WTC11 (cell line): ENCODE data around the gene NPW. TPM values are rescaled to one million over a fixed set of nuclear protein-coding genes. Genes with fewer than 3 reads are reported as not detected.

ENCODE experiments used
- ATAC-seq: fragments of 200-7000 bp; cut with Tn5 transposase; 2 replicates; pipeline ENCODE4 v1.10.0; 2021; ENCODE audit warnings: mild to moderate bottlenecking, moderate library complexity
- CTCF ChIA-PET: fragments of 300-600 bp; sonication (Branson Sonifier 250); formaldehyde crosslinking; loops from one replicate; lab custom pipeline; 2021; ENCODE audit warnings: antibody characterized with exemption; lab: Charles Lee
- POLR2A ChIA-PET: fragments of 350-600 bp; sonication (Branson Sonifier 250); formaldehyde crosslinking; loops from one replicate; lab custom pipeline; 2021; ENCODE audit warnings: antibody characterized with exemption; lab: Charles Lee
- DNase-seq: peaks from one replicate; pipeline ENCODE4 v3.0.0; 2021; ENCODE audit warnings: low spot score
- H3K27ac Mint-ChIP-seq: 2 replicates; pipeline ENCODE4 v1.8.0; 2021; ENCODE audit warnings: mixed read lengths
- H3K27me3 Mint-ChIP-seq: 2 replicates; pipeline ENCODE4 v1.8.0; 2021; ENCODE audit warnings: low read depth, mild to moderate bottlenecking, moderate library complexity, mixed read lengths
- H3K36me3 Mint-ChIP-seq: 2 replicates; pipeline ENCODE4 v1.8.0; 2021; ENCODE audit warnings: mixed read lengths
- H3K4me1 Mint-ChIP-seq: 2 replicates; pipeline ENCODE4 v1.8.0; 2022; ENCODE audit warnings: mixed read lengths
- H3K4me3 Mint-ChIP-seq: 2 replicates; pipeline ENCODE4 v1.8.0; 2021; ENCODE audit warnings: mild to moderate bottlenecking, moderate library complexity, mixed read lengths
- H3K9me3 Mint-ChIP-seq: 2 replicates; pipeline ENCODE4 v1.8.0; 2021; ENCODE audit warnings: mixed read lengths
- FOXP1 ChIP-seq: sonication (generic); formaldehyde crosslinking; IDR thresholded peaks from 2 replicates; pipeline ENCODE4 v1.8.0; 2022; ENCODE audit warnings: missing genetic modification reagents, mild to moderate bottlenecking, moderate library complexity, borderline replicate concordance
- GRHL2 ChIP-seq: fragments of 250-450 bp; sonication (Bioruptor Pico); IDR thresholded peaks from 2 replicates; pipeline ENCODE4 v1.8.0; 2022; ENCODE audit warnings: mild to moderate bottlenecking, moderate library complexity; ENCODE audit not compliant: insufficient replicate concordance, severe bottlenecking
- HMGA2 ChIP-seq: fragments of 250-450 bp; sonication (Bioruptor Pico); IDR thresholded peaks from 2 replicates; pipeline ENCODE4 v1.4.0; 2021; ENCODE audit warnings: mild to moderate bottlenecking, moderate library complexity
- KAT7 ChIP-seq: sonication (generic); formaldehyde crosslinking; IDR thresholded peaks from 2 replicates; pipeline ENCODE4 v1.8.1; 2023; ENCODE audit warnings: missing genetic modification reagents, mild to moderate bottlenecking, borderline replicate concordance
- NFE2L1 ChIP-seq: sonication (generic); formaldehyde crosslinking; IDR thresholded peaks from 2 replicates; pipeline ENCODE4 v1.8.1; 2023; ENCODE audit warnings: missing genetic modification reagents
- RORB ChIP-seq: fragments of 250-450 bp; sonication (Bioruptor Pico); IDR thresholded peaks from 2 replicates; pipeline ENCODE4 v1.9.0; 2021; ENCODE audit warnings: mild to moderate bottlenecking
- ZNF219 ChIP-seq: sonication (generic); formaldehyde crosslinking; IDR thresholded peaks from 2 replicates; pipeline ENCODE4 v1.8.0; 2023; ENCODE audit warnings: missing genetic modification reagents, mild to moderate bottlenecking, borderline replicate concordance
- ZNF416 ChIP-seq: fragments of 250-450 bp; sonication (Bioruptor Pico); IDR thresholded peaks from 2 replicates; pipeline ENCODE4 v1.9.0; 2021; ENCODE audit warnings: mild to moderate bottlenecking, inconsistent platforms
- total RNA-seq: library from RNA; stranded (reverse); gene quantifications from 3 replicates; pipeline ENCODE4 v1.2.3, GENCODE V29; 2021
- TF ChIP-seq, protein P1 (sequence below): sonication (generic); formaldehyde crosslinking; IDR thresholded peaks from 2 replicates; pipeline ENCODE4 v1.8.1; 2023; ENCODE audit warnings: mild to moderate bottlenecking, missing genetic modification reagents
- TF ChIP-seq, protein P2 (sequence below): fragments of 250-450 bp; sonication (Bioruptor Pico); IDR thresholded peaks from 2 replicates; pipeline ENCODE4 v1.9.0; 2021; ENCODE audit warnings: mild to moderate bottlenecking, borderline replicate concordance
- TF ChIP-seq, protein P3 (sequence below): fragments of 250-450 bp; sonication (Bioruptor Pico); IDR thresholded peaks from 2 replicates; pipeline ENCODE4 v1.9.0; 2021; ENCODE audit warnings: mild to moderate bottlenecking
- TF ChIP-seq, protein P4 (sequence below): sonication (generic); formaldehyde crosslinking; IDR thresholded peaks from 2 replicates; pipeline ENCODE4 v1.8.1; 2023; ENCODE audit warnings: mild to moderate bottlenecking, missing genetic modification reagents
- TF ChIP-seq, protein P5 (sequence below): sonication (generic); formaldehyde crosslinking; IDR thresholded peaks from 2 replicates; pipeline ENCODE4 v1.8.0; 2023; ENCODE audit warnings: missing genetic modification reagents, mild to moderate bottlenecking, borderline replicate concordance
- TF ChIP-seq, protein P6 (sequence below): sonication (generic); formaldehyde crosslinking; IDR thresholded peaks from 2 replicates; pipeline ENCODE4 v1.8.1; 2023; ENCODE audit warnings: mild to moderate bottlenecking, missing genetic modification reagents, moderate library complexity

The NPW gene
- total RNA-seq, 1 experiment from 2014 or later = 15.2 TPM

DNA sequence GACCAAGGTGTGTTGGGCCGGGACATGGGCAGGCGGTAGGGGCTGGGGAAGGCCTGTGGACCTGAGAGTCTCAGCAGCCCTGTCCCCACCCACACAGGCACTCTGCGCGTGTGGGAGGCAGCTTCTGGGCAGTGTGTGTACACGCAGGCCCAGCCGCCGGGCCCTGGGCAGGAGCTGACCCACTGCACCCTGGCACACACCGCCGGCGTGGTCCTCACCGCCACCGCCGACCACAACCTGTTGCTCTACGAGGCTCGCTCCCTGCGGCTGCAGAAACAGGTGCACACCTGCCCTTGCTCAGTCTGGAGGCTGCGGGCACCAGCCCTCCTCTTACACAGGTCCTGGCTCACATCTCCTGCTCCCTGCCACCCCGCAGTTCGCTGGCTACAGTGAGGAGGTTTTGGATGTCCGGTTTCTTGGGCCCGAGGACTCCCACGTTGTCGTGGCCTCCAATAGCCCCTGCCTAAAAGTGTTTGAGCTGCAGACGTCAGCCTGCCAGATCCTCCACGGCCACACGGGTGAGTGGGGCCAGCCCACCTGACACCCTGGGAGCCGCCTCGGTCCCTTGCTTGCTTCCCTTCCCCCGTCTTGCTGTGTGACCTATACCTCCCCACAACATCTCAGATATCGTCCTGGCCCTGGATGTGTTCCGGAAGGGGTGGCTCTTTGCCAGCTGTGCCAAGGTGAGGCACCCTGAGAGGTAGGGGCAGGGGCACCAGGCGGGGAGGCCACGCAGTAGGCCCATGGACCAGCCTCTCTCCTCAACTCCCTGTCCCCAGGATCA lies 44.0 kb upstream of the NPW start:
- Mint-ChIP-seq H3K27me3 (peaks cover 11% of the 10 kb centered on the region), H3K4me1 (peaks cover 18% of the 10 kb centered on the region), H3K27ac (no peak overlapping the region), H3K36me3 (peaks cover 10% of the 10 kb centered on the region), H3K4me3 (no peak overlapping the region), H3K9me3 (no peaks in the 10 kb centered on the region)
- POLR2A ChIA-PET = no interaction called here
- no peak for DNase-seq
- CTCF ChIA-PET = no interaction called here
- ATAC-seq = no peak
- no peak for TF ChIP-seq NFE2L1
- TF ChIP-seq, protein P1, sequence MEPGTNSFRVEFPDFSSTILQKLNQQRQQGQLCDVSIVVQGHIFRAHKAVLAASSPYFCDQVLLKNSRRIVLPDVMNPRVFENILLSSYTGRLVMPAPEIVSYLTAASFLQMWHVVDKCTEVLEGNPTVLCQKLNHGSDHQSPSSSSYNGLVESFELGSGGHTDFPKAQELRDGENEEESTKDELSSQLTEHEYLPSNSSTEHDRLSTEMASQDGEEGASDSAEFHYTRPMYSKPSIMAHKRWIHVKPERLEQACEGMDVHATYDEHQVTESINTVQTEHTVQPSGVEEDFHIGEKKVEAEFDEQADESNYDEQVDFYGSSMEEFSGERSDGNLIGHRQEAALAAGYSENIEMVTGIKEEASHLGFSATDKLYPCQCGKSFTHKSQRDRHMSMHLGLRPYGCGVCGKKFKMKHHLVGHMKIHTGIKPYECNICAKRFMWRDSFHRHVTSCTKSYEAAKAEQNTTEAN = no peak
- TF ChIP-seq, protein P2, sequence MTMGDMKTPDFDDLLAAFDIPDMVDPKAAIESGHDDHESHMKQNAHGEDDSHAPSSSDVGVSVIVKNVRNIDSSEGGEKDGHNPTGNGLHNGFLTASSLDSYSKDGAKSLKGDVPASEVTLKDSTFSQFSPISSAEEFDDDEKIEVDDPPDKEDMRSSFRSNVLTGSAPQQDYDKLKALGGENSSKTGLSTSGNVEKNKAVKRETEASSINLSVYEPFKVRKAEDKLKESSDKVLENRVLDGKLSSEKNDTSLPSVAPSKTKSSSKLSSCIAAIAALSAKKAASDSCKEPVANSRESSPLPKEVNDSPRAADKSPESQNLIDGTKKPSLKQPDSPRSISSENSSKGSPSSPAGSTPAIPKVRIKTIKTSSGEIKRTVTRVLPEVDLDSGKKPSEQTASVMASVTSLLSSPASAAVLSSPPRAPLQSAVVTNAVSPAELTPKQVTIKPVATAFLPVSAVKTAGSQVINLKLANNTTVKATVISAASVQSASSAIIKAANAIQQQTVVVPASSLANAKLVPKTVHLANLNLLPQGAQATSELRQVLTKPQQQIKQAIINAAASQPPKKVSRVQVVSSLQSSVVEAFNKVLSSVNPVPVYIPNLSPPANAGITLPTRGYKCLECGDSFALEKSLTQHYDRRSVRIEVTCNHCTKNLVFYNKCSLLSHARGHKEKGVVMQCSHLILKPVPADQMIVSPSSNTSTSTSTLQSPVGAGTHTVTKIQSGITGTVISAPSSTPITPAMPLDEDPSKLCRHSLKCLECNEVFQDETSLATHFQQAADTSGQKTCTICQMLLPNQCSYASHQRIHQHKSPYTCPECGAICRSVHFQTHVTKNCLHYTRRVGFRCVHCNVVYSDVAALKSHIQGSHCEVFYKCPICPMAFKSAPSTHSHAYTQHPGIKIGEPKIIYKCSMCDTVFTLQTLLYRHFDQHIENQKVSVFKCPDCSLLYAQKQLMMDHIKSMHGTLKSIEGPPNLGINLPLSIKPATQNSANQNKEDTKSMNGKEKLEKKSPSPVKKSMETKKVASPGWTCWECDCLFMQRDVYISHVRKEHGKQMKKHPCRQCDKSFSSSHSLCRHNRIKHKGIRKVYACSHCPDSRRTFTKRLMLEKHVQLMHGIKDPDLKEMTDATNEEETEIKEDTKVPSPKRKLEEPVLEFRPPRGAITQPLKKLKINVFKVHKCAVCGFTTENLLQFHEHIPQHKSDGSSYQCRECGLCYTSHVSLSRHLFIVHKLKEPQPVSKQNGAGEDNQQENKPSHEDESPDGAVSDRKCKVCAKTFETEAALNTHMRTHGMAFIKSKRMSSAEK (CRISPR knock-in tag) = no peak
- no peak for TF ChIP-seq HMGA2 (CRISPR knock-in tag)
- TF ChIP-seq, protein P3, sequence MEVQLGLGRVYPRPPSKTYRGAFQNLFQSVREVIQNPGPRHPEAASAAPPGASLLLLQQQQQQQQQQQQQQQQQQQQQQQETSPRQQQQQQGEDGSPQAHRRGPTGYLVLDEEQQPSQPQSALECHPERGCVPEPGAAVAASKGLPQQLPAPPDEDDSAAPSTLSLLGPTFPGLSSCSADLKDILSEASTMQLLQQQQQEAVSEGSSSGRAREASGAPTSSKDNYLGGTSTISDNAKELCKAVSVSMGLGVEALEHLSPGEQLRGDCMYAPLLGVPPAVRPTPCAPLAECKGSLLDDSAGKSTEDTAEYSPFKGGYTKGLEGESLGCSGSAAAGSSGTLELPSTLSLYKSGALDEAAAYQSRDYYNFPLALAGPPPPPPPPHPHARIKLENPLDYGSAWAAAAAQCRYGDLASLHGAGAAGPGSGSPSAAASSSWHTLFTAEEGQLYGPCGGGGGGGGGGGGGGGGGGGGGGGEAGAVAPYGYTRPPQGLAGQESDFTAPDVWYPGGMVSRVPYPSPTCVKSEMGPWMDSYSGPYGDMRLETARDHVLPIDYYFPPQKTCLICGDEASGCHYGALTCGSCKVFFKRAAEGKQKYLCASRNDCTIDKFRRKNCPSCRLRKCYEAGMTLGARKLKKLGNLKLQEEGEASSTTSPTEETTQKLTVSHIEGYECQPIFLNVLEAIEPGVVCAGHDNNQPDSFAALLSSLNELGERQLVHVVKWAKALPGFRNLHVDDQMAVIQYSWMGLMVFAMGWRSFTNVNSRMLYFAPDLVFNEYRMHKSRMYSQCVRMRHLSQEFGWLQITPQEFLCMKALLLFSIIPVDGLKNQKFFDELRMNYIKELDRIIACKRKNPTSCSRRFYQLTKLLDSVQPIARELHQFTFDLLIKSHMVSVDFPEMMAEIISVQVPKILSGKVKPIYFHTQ (CRISPR knock-in tag) = no peak
- TF ChIP-seq RORB = no peak
- no peak for TF ChIP-seq KAT7 (CRISPR knock-in tag)
- TF ChIP-seq ZNF219 (CRISPR knock-in tag) = no peak
- no peak for TF ChIP-seq GRHL2 (CRISPR knock-in tag)
- TF ChIP-seq, protein P4, sequence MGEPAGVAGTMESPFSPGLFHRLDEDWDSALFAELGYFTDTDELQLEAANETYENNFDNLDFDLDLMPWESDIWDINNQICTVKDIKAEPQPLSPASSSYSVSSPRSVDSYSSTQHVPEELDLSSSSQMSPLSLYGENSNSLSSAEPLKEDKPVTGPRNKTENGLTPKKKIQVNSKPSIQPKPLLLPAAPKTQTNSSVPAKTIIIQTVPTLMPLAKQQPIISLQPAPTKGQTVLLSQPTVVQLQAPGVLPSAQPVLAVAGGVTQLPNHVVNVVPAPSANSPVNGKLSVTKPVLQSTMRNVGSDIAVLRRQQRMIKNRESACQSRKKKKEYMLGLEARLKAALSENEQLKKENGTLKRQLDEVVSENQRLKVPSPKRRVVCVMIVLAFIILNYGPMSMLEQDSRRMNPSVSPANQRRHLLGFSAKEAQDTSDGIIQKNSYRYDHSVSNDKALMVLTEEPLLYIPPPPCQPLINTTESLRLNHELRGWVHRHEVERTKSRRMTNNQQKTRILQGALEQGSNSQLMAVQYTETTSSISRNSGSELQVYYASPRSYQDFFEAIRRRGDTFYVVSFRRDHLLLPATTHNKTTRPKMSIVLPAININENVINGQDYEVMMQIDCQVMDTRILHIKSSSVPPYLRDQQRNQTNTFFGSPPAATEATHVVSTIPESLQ (CRISPR knock-in tag) = no peak
- no peak for TF ChIP-seq ZNF416 (CRISPR knock-in tag)
- TF ChIP-seq, protein P5, sequence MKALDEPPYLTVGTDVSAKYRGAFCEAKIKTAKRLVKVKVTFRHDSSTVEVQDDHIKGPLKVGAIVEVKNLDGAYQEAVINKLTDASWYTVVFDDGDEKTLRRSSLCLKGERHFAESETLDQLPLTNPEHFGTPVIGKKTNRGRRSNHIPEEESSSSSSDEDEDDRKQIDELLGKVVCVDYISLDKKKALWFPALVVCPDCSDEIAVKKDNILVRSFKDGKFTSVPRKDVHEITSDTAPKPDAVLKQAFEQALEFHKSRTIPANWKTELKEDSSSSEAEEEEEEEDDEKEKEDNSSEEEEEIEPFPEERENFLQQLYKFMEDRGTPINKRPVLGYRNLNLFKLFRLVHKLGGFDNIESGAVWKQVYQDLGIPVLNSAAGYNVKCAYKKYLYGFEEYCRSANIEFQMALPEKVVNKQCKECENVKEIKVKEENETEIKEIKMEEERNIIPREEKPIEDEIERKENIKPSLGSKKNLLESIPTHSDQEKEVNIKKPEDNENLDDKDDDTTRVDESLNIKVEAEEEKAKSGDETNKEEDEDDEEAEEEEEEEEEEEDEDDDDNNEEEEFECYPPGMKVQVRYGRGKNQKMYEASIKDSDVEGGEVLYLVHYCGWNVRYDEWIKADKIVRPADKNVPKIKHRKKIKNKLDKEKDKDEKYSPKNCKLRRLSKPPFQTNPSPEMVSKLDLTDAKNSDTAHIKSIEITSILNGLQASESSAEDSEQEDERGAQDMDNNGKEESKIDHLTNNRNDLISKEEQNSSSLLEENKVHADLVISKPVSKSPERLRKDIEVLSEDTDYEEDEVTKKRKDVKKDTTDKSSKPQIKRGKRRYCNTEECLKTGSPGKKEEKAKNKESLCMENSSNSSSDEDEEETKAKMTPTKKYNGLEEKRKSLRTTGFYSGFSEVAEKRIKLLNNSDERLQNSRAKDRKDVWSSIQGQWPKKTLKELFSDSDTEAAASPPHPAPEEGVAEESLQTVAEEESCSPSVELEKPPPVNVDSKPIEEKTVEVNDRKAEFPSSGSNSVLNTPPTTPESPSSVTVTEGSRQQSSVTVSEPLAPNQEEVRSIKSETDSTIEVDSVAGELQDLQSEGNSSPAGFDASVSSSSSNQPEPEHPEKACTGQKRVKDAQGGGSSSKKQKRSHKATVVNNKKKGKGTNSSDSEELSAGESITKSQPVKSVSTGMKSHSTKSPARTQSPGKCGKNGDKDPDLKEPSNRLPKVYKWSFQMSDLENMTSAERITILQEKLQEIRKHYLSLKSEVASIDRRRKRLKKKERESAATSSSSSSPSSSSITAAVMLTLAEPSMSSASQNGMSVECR (CRISPR knock-in tag) = no peak
- TF ChIP-seq FOXP1 = no peak
- TF ChIP-seq, protein P6, sequence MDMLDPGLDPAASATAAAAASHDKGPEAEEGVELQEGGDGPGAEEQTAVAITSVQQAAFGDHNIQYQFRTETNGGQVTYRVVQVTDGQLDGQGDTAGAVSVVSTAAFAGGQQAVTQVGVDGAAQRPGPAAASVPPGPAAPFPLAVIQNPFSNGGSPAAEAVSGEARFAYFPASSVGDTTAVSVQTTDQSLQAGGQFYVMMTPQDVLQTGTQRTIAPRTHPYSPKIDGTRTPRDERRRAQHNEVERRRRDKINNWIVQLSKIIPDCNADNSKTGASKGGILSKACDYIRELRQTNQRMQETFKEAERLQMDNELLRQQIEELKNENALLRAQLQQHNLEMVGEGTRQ (CRISPR knock-in tag) = no peak
